B cell (primary cell): ENCODE data around the gene MTG2. TPM values are rescaled to one million over a fixed set of nuclear protein-coding genes. Genes with fewer than 3 reads are reported as not detected.

Source experiments
- ATAC-seq: fragments of 200-7000 bp; cut with Tn5 transposase; one replicate; pipeline ENCODE4 v1.10.0; 2021; ENCODE audit warnings: low read depth, mild to moderate bottlenecking, moderate number of reproducible peaks, moderate library complexity
- CTCF ChIA-PET: fragments of 350-600 bp; sonication (Branson Sonifier 250); formaldehyde crosslinking; loops from one replicate; lab custom pipeline; 2021; ENCODE audit warnings: antibody characterized with exemption, inconsistent platforms; lab: Charles Lee
- POLR2A ChIA-PET: fragments of 350-600 bp; sonication (Branson Sonifier 250); formaldehyde crosslinking; loops from one replicate; lab custom pipeline; 2021; ENCODE audit warnings: antibody characterized with exemption; lab: Charles Lee
- DNase-seq: peaks from one replicate; pipeline ENCODE4 v3.0.0; 2013
- H2AFZ ChIP-seq: 2 replicates; pipeline ENCODE4 v1.6.1; 2012; ENCODE audit warnings: mild to moderate bottlenecking, low read depth, low read length; ENCODE audit not compliant: insufficient read depth, poor library complexity, severe bottlenecking
- H3K27ac ChIP-seq, 2 donors: 1 replicate in 1 of 2; 2 replicates in 1 of 2; pipeline ENCODE4 v1.5.1; 2012 to 2013; ENCODE audit warnings: low read length in 2 of 2, mild to moderate bottlenecking in 2 of 2, moderate library complexity in 1 of 2
- H3K27me3 ChIP-seq, 4 experiments: fragments of 200-600 bp in 1 of 4; sonication (generic) in 1 of 4; replicated peaks in 1 of 4; 1 replicate in 2 of 4; 2 replicates in 2 of 4; pipeline versions ENCODE4 v1.6.1 to v1.7.0; 2013 to 2016; ENCODE audit warnings: low read length in 3 of 4, mild to moderate bottlenecking in 2 of 4, mixed read lengths in 1 of 4, moderate library complexity in 1 of 4; ENCODE audit not compliant: insufficient read depth in 4 of 4, control insufficient read depth in 3 of 4; ENCODE audit errors: control extremely low read depth in 1 of 4
- H3K36me3 ChIP-seq, 2 experiments: replicated peaks in 1 of 2; 1 replicate in 1 of 2; 2 replicates in 1 of 2; pipeline versions ENCODE4 v1.6.1 to v1.7.1; 2013; ENCODE audit warnings: low read length in 1 of 2; ENCODE audit not compliant: insufficient read depth in 2 of 2, control insufficient read depth in 1 of 2; ENCODE audit errors: control extremely low read depth in 1 of 2, extremely low read depth in 1 of 2
- H3K4me1 ChIP-seq, 2 donors: fragments of 200-600 bp in 1 of 2; sonication (generic) in 1 of 2; 1 replicate in 1 of 2; 2 replicates in 1 of 2; pipeline versions ENCODE4 v1.5.1 to v1.6.1; 2013 to 2017; ENCODE audit warnings: low read length in 2 of 2; ENCODE audit not compliant: control insufficient read depth in 2 of 2, insufficient read depth in 2 of 2
- H3K4me2 ChIP-seq: replicated peaks from 2 replicates; pipeline ENCODE3; 2012; ENCODE audit warnings: mild to moderate bottlenecking, low read depth, low read length; ENCODE audit not compliant: poor library complexity, severe bottlenecking
- H3K4me3 ChIP-seq, 5 experiments: fragments of 200-600 bp in 1 of 5; sonication (generic) in 1 of 5; 1 replicate in 3 of 5; 2 replicates in 2 of 5; pipeline versions ENCODE4 v1.5.1 to v1.7.0; 2011 to 2016; ENCODE audit warnings: low read length in 4 of 5, mild to moderate bottlenecking in 4 of 5, low read depth in 2 of 5, control low read depth in 1 of 5, moderate library complexity in 1 of 5; ENCODE audit not compliant: insufficient read depth in 1 of 5; ENCODE audit errors: control extremely low read depth in 1 of 5, extremely low read depth in 1 of 5
- H3K79me2 ChIP-seq: fragments of 200-600 bp; sonication (generic); one replicate; pipeline ENCODE4 v1.6.0; 2016; ENCODE audit warnings: low read length; ENCODE audit not compliant: control insufficient read depth, insufficient read depth
- H3K9ac ChIP-seq: fragments of 200-600 bp; sonication (generic); 2 replicates; pipeline ENCODE4 v1.6.1; 2017; ENCODE audit warnings: mild to moderate bottlenecking, low read length, moderate library complexity
- H3K9me3 ChIP-seq, 3 donors: one replicate each; pipeline versions ENCODE4 v1.6.1 to v1.7.1; 2013; ENCODE audit warnings: low read length in 2 of 3; ENCODE audit not compliant: control insufficient read depth in 2 of 3, insufficient read depth in 1 of 3; ENCODE audit errors: control extremely low read depth in 1 of 3
- H4K20me1 ChIP-seq: 2 replicates; pipeline ENCODE4 v1.6.0; 2012; ENCODE audit warnings: mild to moderate bottlenecking, low read length; ENCODE audit not compliant: insufficient read depth, control insufficient read depth, poor library complexity, severe bottlenecking
- H3K27ac Mint-ChIP-seq: one replicate; pipeline ENCODE4 v1.8.0; 2021; ENCODE audit warnings: mixed read lengths
- H3K27me3 Mint-ChIP-seq: one replicate; pipeline ENCODE4 v1.8.0; 2021; ENCODE audit warnings: mixed read lengths
- H3K4me1 Mint-ChIP-seq: one replicate; pipeline ENCODE4 v1.8.0; 2021; ENCODE audit warnings: mixed read lengths
- H3K4me3 Mint-ChIP-seq: one replicate; pipeline ENCODE4 v1.8.0; 2021; ENCODE audit warnings: mixed read lengths
- H3K9me3 Mint-ChIP-seq: one replicate; pipeline ENCODE4 v1.8.0; 2022; ENCODE audit warnings: mixed read lengths; ENCODE audit not compliant: insufficient read depth
- EZH2 ChIP-seq: IDR thresholded peaks from 2 replicates; pipeline ENCODE4 v1.6.1; 2012; ENCODE audit warnings: borderline replicate concordance, low read depth, mild to moderate bottlenecking, moderate library complexity, low read length; ENCODE audit not compliant: insufficient read depth, poor library complexity, severe bottlenecking
- WGBS: methylation state at CpG from one replicate; pipeline ENCODE4 v1.1.5; 2013; ENCODE audit warnings: missing lambda C conversion rate; ENCODE audit not compliant: insufficient coverage; 5-methylcytosine and 5-hydroxymethylcytosine counted together
- intact Hi-C: fragments of 100-400 bp; cut with micrococcal nuclease; formaldehyde crosslinking; loops from one replicate; pipeline ENCODE4 v1.10.0; 2022
- polyA plus RNA-seq: library from polyadenylated mRNA; depleted of rRNA; stranded (reverse); fragments of >200 nt; gene quantifications from 2 replicates; pipeline ENCODE4 v1.2.3, GENCODE V29; 2012
- total RNA-seq, 2 donors: library from RNA; stranded (reverse); fragments of 120-200 nt in 1 of 2; gene quantifications; 1 replicate in 1 of 2; 2 replicates in 1 of 2; pipeline versions ENCODE4 v1.2.3 to v1.2.4, GENCODE V29; 2013 to 2022
- TF ChIP-seq, protein P1 (sequence below): fragments of 200-600 bp; IDR thresholded peaks from one replicate; pipeline ENCODE4 v1.8.0; 2022; ENCODE audit warnings: antibody characterized with exemption, mild to moderate bottlenecking

The MTG2 gene
- total and polyA plus RNA-seq, 2 donors (not counting 1 experiment from before 2014, with no cell fraction given): 29.6 to 48.4 TPM

DNA sequence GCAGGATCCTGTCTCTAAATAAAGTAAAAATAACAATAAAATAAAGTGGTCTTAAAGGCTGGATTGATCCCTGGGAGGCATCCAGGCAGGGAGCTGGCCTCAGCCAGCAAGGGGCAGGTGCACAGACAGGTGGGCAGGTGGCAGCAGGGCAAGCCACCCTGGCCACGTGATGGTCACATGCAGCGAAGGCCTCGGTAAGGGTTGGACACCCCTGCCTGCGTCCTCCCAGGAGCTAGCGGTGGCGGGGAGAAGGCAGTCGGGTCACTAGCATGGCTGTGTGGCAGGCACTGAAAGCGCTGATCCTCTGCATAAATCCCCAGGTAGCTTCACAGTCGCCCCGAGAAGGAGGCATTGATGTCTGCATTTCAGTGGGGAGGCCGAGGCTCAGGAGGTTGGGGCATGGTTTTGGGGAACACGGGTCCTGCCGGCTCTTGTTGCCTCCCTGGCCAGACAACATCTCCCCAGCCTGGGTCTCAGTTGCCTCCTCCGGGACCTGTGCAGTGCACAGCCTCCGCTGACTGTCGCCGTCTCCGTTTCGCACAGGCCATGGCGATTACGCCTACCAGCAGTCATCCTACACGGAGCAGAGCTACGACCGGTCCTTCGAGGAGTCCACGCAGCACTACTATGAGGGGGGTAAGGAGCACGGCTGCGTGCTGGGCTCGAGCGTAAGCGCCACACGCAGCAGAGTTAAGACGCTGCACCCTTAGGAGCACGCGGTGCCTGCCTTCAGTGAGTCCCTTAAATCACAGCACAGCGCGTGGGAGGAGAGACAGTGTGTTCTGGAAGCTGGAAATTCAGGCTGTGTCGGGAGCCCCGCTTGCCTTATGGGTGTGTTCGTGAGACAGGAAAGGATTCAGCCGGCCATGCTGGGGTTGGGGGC is 17.7 kb upstream of the MTG2 start:
- 99% methylated on average over 41 of the region's 41 CpGs for WGBS
- H3K4me3 ChIP-seq: no peak overlapping the region
- H3K9ac ChIP-seq: no peak overlapping the region
- CTCF ChIA-PET: no interaction called here
- Mint-ChIP-seq H3K27me3 (no peaks in the 10 kb centered on the region), H3K27ac (no peak overlapping the region), H3K4me1 (no peaks in the 10 kb centered on the region), H3K4me3 (no peak overlapping the region), H3K9me3 (no peaks in the 10 kb centered on the region)
- H3K4me2 ChIP-seq: no peak overlapping the region
- no peak overlapping the region for H2AFZ ChIP-seq
- POLR2A ChIA-PET: no interaction called here
- DNase-seq: no peak
- H3K4me1 ChIP-seq: no peaks in the 10 kb centered on the region
- H4K20me1 ChIP-seq: no peaks in the 10 kb centered on the region
- ATAC-seq: no peak
- H3K36me3 ChIP-seq: peaks cover 0 to 23% of the 10 kb centered on the region in 2 experiments
- no peak overlapping the region for H3K27ac ChIP-seq
- H3K9me3 ChIP-seq: no peaks in the 10 kb centered on the region
- H3K79me2 ChIP-seq: no peaks in the 10 kb centered on the region
- TF ChIP-seq, protein P1, sequence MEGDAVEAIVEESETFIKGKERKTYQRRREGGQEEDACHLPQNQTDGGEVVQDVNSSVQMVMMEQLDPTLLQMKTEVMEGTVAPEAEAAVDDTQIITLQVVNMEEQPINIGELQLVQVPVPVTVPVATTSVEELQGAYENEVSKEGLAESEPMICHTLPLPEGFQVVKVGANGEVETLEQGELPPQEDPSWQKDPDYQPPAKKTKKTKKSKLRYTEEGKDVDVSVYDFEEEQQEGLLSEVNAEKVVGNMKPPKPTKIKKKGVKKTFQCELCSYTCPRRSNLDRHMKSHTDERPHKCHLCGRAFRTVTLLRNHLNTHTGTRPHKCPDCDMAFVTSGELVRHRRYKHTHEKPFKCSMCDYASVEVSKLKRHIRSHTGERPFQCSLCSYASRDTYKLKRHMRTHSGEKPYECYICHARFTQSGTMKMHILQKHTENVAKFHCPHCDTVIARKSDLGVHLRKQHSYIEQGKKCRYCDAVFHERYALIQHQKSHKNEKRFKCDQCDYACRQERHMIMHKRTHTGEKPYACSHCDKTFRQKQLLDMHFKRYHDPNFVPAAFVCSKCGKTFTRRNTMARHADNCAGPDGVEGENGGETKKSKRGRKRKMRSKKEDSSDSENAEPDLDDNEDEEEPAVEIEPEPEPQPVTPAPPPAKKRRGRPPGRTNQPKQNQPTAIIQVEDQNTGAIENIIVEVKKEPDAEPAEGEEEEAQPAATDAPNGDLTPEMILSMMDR: no peak
- no peak for TF ChIP-seq EZH2
- intact Hi-C loops: no loop called here
- H3K27me3 ChIP-seq: no peaks in the 10 kb centered on the region

DNA sequence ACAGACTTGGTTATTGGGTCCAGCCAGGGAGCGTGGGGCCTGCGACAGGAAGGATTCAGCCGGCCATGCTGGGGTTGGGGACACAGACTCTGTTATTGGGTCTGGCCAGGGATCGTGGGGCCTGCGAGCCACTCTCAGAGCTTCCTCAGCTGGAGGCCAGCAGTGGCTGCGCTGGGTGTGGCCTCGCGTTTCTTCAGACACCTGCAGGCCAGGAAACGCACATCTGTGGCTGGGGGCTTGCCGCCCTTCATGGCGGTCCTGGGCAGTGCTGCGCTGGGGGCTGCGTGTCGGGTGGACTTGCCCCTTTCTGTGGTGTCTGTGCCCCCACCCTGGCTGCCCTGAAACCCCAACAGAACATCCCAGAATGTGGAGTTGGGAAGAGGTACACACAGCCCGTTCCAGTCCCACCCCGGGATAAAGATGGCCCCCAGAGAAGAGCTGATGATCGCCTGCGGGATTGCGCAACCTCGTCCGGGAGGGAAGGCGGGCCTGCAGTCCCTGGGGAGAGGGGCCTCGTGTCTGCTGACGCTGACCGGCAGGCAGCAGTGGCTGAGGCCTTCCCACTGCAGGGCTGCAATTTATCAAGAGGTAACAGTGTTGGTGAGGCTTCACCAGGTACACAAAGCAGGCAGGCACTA is 16.9 kb upstream of the MTG2 start:
- TF ChIP-seq EZH2: no peak
- TF ChIP-seq, protein P1: no peak
- WGBS: 97% methylated on average over 25 of the region's 25 CpGs
- intact Hi-C loops: no loop called here
- ATAC-seq: no peak
- Histone ChIP-seq H3K4me1 (no peaks in the 10 kb centered on the region), H3K4me2 (no peak overlapping the region), H4K20me1 (no peaks in the 10 kb centered on the region), H3K27me3 (no peaks in the 10 kb centered on the region), H3K27ac (no peak overlapping the region), H2AFZ (no peak overlapping the region), H3K9me3 (no peaks in the 10 kb centered on the region), H3K36me3 (peaks cover 0 to 23% of the 10 kb centered on the region in 2 experiments), H3K79me2 (no peaks in the 10 kb centered on the region), H3K4me3 (no peak overlapping the region), H3K9ac (no peak overlapping the region)
- ChIA-PET POLR2A (no interaction called here), CTCF (no interaction called here)
- DNase-seq: no peak
- H3K27ac Mint-ChIP-seq: no peak overlapping the region
- no peaks in the 10 kb centered on the region for H3K27me3 Mint-ChIP-seq
- H3K9me3 Mint-ChIP-seq: no peaks in the 10 kb centered on the region
- no peak overlapping the region for H3K4me3 Mint-ChIP-seq
- no peaks in the 10 kb centered on the region for H3K4me1 Mint-ChIP-seq
